ENCODE data around the gene ANKRD49.
"Not testable (repeated sequence)": the region's sequence is repeated elsewhere in the genome, so short reads cannot be mapped to it uniquely, and the experiment has no call there.

Gene ANKRD49

GRCh38 chr11:94506513-94506912 is 12.7 kb downstream of the ANKRD49 start:
- DNase-seq (ENCODE audit: extremely low read depth in 1 of 2, low read depth in 1 of 2) = not testable (repeated sequence)

DNA sequence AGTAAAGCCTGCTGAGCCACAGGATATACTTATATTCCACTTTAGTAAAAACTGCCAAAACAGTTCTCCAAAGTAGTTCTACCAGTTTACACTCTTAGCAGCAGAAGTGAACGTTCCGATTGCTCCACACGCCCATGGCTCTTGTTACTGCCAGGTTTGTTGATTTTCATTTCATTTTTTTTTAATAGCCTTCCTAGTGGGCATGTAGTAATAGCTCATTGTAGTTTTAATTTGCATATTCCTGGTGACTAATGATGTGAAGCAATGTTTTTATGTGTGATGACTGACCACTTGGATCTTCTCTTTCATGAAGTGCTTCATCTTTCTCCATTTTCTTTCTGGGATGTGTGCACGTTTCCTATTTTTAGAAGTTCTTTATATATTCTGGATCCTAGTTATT is 13.7 kb downstream of the ANKRD49 start:
- DNase-seq (ENCODE audit: extremely low read depth in 1 of 2, low read depth in 1 of 2) = no peak

GRCh38 chr11:94511932-94512781 is 18.4 kb downstream of the ANKRD49 start, which contains the start of gene C11orf97:
Gene C11orf97, plus strand, starts transcription at chr11:94512461. Its CDS starts 68 bp downstream, at chr11:94512529.
- DNase-seq (ENCODE audit: extremely low read depth in 1 of 2, low read depth in 1 of 2) = peak; percentile 36 to 48

DNA sequence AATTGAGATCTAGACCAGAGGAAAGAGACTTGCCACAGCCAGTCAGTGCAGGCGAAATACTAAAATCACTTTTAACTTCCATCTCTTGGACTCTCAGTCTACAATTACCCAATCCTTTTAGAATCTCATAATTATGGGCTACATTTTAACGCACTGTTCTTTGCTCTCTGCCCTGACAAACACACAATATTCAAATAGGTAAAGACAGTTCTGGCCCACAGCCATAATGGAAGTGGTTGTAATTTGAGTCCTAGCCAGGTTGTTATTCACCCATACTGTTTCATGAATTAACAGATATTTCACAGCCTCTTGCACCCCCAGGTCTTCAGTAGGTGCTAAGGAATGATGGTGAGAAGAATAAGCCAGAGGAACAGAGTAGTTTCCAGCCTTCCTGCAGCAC is 19.3 kb downstream of the ANKRD49 start:
- DNase-seq (ENCODE audit: extremely low read depth in 1 of 2, low read depth in 1 of 2) = no peak

GRCh38 chr11:94515398-94515797 is 21.6 kb downstream of the ANKRD49 start:
- DNase-seq (ENCODE audit: extremely low read depth in 1 of 2, low read depth in 1 of 2) = no peak

GRCh38 chr11:94516725-94517124 is 22.9 kb downstream of the ANKRD49 start:
- no peak for DNase-seq (ENCODE audit: extremely low read depth in 1 of 2, low read depth in 1 of 2)

DNA sequence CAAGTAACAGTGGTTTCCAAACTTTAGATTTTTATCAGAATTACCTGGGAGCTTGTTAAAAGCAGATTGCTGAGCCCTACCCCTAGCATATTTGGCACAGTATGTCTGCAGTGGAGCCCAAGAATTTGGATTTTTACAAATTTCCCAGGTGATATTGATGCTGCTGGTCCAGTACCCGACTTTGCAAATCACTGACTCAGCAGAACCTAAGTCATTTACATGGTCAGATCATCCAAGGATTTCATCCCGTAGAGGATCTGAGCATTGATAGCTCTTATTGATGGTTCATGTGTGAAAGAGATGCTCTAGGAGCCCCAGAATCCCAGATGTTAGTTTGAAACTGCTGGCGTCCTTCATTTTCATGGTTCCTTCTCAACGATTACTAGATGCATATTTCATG is 24.5 kb downstream of the ANKRD49 start:
- DNase-seq (ENCODE audit: extremely low read depth in 1 of 2, low read depth in 1 of 2) = no peak

GRCh38 chr11:94519478-94520084 is 25.8 kb downstream of the ANKRD49 start:
- DNase-seq (ENCODE audit: extremely low read depth in 1 of 2, low read depth in 1 of 2) = no peak

DNA sequence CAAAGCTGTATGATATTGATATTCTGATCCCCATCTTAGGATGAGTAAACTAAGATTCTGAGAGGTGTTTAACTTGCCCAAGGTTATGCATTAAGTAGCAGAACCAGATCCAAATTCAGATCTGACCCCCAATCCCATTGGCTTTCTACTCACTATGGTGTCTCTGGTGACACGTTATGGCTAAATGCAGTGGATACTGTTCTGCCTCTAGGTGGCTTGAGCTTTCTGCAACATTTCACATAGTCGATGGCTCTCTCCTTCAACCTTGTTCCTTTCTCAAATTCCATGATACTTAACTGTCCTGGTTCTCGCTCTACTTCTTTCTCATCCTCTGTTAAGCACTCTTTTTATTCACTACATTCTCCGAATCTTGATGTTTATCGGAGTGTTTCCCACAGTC is 27.9 kb downstream of the ANKRD49 start:
- no peak for DNase-seq (ENCODE audit: extremely low read depth in 1 of 2, low read depth in 1 of 2)

DNA sequence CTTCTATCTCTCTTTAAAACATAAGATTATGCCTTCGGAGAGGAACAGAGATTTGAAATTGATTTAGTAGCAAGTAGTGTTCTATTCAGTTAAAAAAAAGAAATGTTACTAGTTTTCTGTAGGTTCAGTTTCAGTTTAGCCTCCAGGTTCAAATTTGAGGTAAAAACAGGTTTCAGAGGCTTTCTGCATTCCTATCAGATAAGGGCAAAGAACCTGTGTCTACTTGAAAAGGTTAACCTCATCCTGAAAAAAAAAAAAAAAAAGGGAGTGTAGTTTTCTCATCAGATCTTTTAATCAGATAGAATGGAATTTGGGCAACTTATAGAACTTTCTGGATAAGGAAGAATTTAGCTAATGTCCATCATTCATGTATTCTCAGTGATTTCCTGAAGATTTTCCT is 30.6 kb downstream of the ANKRD49 start:
- no peak for DNase-seq (ENCODE audit: extremely low read depth in 1 of 2, low read depth in 1 of 2)

DNA sequence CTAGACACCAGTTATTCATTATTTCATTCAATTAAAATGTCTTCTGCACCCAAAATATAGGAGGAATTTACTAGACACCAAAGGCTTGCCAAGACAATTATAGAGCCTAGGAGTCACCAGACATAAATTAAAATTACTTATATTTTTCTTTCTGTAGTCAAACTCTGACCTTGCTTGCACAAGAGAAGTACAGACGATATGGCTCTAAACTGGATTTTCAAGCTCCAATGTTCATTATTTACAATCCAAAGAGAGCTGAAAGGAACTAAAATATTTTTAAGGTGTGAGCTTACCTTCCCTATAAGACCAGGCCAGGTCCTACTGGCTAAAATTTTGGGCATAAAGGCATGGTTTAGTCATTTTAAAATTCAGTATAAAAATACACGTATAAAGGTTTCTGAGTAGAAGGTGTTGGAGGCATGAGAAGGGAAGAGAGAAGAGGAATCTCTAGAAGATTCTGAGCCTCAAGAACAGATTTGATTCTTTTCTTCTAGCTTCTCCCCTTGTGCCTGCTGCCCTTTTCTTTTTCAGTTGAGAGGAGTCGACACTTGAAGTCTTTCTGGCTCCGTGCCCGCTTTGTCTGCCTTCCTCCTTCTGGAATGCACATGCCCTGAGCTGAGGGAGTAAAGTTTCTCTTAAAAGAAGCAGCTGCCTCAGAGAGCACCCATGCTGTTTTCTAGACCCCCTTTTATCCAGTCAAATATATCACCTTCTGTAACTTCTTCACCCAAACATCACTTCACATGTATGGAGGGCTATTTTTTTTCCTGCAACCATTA is 32.0 kb downstream of the ANKRD49 start:
- no peak for DNase-seq (ENCODE audit: extremely low read depth in 1 of 2, low read depth in 1 of 2)

- no peak for DNase-seq (ENCODE audit: extremely low read depth in 1 of 2, low read depth in 1 of 2)
Measured at GRCh38 chr11:94526645-94527438, 33.1 kb downstream of the ANKRD49 start.

GRCh38 chr11:94528551-94528950 is 34.8 kb downstream of the ANKRD49 start:
- no peak for DNase-seq (ENCODE audit: extremely low read depth in 1 of 2, low read depth in 1 of 2)

DNA sequence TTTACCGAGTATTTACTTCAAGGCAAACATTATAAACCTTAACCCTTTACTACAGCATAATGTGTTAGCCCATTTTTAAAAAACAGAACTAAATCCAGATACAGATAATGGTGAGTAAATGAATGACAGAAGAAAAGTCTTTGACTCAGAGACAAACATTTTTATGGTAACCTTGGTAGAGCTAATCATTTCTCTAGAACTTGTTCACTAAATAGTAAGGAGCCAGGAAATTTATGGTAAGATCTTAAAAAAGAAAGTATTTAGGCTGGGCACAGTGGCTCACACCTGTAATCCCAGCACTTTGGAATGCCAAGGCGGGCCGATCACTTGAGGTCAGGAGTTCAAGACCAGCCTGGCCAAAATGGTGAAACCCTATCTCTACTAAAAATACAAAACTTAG is 38.4 kb downstream of the ANKRD49 start:
- DNase-seq (ENCODE audit: extremely low read depth in 1 of 2, low read depth in 1 of 2) = no peak

DNA sequence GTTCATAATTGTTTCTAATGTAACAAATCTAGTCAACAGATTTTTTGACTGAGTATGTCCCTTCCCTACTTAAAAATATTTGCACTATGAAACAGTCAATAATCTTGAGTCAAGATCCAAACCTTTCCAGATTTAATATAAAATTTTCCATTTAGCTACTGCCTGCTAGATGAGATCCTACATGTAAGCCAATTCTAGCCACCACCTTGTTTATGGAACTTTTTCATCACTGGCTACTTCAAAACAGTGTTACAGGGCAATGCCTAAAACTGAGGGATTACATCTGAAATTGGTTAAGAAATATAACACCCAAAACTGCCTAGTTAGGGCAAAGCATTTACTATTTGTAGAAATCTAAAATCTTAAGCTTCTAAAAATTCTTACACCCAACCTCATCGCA is 39.4 kb downstream of the ANKRD49 start:
- no peak for DNase-seq (ENCODE audit: extremely low read depth in 1 of 2, low read depth in 1 of 2)

GRCh38 chr11:94533696-94534630 is 40.2 kb downstream of the ANKRD49 start:
- no peak for DNase-seq (ENCODE audit: extremely low read depth in 1 of 2, low read depth in 1 of 2)

- DNase-seq (ENCODE audit: extremely low read depth in 1 of 2, low read depth in 1 of 2) = no peak
Measured at GRCh38 chr11:94536386-94536785, 42.6 kb downstream of the ANKRD49 start.

DNA sequence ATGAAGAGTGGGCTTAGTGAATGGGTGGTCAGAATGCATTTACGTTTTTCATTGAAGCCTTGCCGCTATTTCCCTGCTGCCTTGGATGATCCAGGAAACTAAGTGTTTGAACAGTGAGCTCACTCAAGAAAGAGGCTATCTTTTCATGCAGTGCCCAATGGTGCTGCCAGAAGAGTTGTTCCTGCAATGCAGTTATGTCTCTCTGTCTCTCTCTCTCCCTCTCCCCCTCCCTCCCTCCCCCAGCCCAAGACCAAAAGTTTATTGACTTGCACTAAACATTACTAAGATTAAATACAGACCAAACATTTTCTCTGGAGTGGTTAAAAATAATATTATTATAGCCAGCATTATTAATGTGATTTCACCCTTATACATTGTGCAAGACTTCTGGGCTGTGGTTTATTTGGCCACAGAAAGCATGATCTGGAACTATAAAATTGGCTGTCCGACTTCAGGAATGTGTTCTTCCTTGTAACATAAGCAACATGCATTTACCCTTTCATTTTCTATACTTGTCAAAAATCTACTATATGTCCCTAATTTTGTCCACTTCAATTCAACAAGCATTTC is 43.3 kb downstream of the ANKRD49 start:
- no peak for DNase-seq (ENCODE audit: extremely low read depth in 1 of 2, low read depth in 1 of 2)

DNA sequence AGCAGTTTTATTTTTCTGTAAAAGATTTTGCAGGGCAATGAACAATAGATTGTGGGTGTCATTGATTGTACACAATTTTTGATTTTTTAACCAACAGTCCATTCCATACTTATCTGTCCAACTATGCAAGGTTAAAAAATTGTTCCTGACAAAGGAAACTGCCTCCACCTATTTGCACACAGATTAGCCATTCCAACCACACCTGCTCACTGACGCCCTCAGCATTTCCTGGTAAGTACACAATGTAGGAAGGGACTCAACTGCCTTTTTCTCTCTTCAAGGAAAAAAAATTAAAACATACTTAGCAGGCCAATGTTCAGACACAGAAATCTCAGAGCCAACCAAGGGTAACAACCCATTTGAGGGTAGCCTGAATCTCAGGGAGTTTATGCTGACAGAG is 45.6 kb downstream of the ANKRD49 start:
- no peak for DNase-seq (ENCODE audit: extremely low read depth in 1 of 2, low read depth in 1 of 2)

Data from stimulated activated CD8-positive, alpha-beta memory T cell treated with anti-CD3 and anti-CD28 coated beads, Interleukin-7, amount 100 ng/mL, for 48 hours (primary cell).